ENCODE data around the gene KCNC1. TPM values are rescaled to one million over a fixed set of nuclear protein-coding genes. Genes with fewer than 3 reads are reported as not detected.

KCNC1 gene
- total RNA-seq, 1 donor from 2014 or later: not detected

DNA sequence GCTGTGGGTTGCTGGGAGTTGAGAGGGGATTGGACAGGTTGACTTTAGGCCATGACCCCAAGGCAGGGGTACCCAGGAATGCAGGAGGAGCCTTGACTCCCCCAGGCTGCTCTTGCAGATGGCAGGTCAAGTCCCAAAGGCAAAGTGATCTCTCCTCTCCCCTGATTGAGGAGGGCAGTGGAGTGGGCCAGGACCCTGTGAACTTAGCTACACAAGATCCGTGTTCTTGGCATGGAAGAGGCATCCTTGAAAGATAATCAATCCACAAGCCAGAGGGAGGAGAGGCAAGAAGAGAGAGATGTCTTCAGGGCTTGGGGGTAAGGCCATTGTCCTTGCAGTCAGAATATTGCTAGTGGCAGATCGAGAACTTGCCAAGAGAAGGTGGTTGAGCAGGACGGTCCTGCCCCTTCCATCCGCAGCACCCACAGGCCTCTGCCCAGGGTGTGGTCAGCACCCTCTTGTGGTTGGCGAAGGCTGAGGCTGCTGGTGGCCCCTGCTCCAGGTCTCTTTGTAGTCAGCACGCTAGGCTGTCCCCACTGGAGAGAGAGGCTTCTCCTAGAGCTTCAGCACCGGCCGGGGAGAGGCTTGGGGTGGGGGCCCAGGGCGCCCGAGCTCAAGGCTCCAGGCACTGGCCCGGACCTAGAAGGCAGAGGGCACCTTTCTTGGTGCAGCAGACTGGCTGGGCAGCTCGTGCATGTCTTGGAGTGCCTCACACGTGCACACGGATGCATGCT is 45.4 kb downstream of the KCNC1 start:
- no peak for DNase-seq (ENCODE audit: low read depth)
- Histone ChIP-seq H3K4me3 (ENCODE audit: low read depth, low read length) (no peak overlapping the region), H3K36me3 (ENCODE audit: control insufficient read depth, insufficient read depth, low read length) (no peaks in the 10 kb centered on the region), H3K27me3 (ENCODE audit: control insufficient read depth, insufficient read depth, low read length) (no peaks in the 10 kb centered on the region)
- TF ChIP-seq, protein P1, sequence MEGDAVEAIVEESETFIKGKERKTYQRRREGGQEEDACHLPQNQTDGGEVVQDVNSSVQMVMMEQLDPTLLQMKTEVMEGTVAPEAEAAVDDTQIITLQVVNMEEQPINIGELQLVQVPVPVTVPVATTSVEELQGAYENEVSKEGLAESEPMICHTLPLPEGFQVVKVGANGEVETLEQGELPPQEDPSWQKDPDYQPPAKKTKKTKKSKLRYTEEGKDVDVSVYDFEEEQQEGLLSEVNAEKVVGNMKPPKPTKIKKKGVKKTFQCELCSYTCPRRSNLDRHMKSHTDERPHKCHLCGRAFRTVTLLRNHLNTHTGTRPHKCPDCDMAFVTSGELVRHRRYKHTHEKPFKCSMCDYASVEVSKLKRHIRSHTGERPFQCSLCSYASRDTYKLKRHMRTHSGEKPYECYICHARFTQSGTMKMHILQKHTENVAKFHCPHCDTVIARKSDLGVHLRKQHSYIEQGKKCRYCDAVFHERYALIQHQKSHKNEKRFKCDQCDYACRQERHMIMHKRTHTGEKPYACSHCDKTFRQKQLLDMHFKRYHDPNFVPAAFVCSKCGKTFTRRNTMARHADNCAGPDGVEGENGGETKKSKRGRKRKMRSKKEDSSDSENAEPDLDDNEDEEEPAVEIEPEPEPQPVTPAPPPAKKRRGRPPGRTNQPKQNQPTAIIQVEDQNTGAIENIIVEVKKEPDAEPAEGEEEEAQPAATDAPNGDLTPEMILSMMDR (IDR thresholded peaks at IDR 0.05; ENCODE audit: insufficient read depth, low read length, poor library complexity, severe bottlenecking): no peak

DNA sequence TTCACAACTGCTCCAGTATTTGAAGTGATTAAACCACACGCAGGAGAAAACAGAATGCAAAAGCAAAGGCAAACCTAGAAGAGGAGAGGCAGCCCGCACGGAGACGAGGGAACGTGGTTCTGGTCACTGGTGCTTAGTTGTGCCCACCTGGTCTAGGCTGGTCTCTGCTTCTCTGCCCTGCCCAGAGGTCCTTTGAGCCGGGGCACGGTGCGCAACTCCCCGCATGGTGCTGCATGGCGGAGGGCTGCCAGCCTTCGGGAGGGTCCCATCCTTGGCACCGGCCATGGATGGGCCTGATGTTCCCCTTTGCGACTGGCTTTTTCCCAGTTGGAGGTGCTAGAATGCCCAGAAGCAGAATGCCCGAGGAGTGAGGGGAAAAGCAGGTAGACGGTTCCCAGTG is 46.1 kb downstream of the KCNC1 start:
- DNase-seq (ENCODE audit: low read depth): no peak
- Histone ChIP-seq H3K27me3 (ENCODE audit: control insufficient read depth, insufficient read depth, low read length) (no peaks in the 10 kb centered on the region), H3K36me3 (ENCODE audit: control insufficient read depth, insufficient read depth, low read length) (no peaks in the 10 kb centered on the region), H3K4me3 (ENCODE audit: low read depth, low read length) (no peak overlapping the region)
- TF ChIP-seq, protein P1 (IDR thresholded peaks at IDR 0.05; ENCODE audit: insufficient read depth, low read length, poor library complexity, severe bottlenecking): no peak

DNA sequence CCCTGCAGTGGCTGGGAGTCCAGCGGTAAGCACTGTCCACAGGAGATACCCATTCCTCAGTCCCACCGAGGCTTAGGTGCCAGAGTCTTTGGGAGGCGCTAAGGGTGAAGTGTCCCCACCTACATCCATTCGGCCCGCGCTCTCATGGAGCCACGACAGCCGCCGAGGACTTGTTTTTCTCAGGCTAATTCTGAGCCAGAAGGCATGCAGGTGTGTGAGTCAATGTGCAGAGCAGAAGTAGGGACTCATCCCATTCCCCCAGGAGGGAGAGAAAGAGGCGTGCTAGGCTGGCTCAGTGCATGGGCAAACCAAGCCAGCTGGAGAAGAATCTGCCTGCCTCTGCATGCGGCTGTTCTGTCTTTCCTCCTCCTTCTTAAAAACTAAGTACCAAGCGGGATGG is 46.6 kb downstream of the KCNC1 start:
- DNase-seq (ENCODE audit: low read depth): no peak
- H3K27me3 ChIP-seq (ENCODE audit: control insufficient read depth, insufficient read depth, low read length): no peaks in the 10 kb centered on the region
- TF ChIP-seq, protein P1 (IDR thresholded peaks at IDR 0.05; ENCODE audit: insufficient read depth, low read length, poor library complexity, severe bottlenecking): no peak
- H3K4me3 ChIP-seq (ENCODE audit: low read depth, low read length): no peak overlapping the region
- no peaks in the 10 kb centered on the region for H3K36me3 ChIP-seq (ENCODE audit: control insufficient read depth, insufficient read depth, low read length)

DNA sequence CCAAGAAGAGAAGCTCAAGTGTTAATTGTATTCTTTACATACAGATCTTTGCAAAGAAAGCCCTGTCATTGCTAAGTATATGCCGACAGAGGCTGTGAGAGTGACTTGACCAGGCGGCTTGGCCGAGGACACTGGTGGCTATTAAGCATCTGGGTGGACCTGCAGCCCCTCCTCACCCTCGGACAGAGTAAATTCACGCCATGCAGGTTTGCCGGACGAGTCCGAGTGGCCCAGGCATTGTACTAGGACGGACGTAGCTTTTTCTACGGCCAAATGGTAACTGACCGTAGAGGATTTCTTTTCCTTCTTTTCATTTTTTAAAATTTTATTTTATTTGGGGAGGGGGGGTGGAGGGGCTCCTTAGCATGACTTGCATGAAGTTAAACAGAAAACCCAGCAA is 47.0 kb downstream of the KCNC1 start:
- TF ChIP-seq, protein P1 (IDR thresholded peaks at IDR 0.05; ENCODE audit: insufficient read depth, low read length, poor library complexity, severe bottlenecking): no peak
- no peaks in the 10 kb centered on the region for H3K27me3 ChIP-seq (ENCODE audit: control insufficient read depth, insufficient read depth, low read length)
- no peak overlapping the region for H3K4me3 ChIP-seq (ENCODE audit: low read depth, low read length)
- no peaks in the 10 kb centered on the region for H3K36me3 ChIP-seq (ENCODE audit: control insufficient read depth, insufficient read depth, low read length)
- no peak for DNase-seq (ENCODE audit: low read depth)

DNA sequence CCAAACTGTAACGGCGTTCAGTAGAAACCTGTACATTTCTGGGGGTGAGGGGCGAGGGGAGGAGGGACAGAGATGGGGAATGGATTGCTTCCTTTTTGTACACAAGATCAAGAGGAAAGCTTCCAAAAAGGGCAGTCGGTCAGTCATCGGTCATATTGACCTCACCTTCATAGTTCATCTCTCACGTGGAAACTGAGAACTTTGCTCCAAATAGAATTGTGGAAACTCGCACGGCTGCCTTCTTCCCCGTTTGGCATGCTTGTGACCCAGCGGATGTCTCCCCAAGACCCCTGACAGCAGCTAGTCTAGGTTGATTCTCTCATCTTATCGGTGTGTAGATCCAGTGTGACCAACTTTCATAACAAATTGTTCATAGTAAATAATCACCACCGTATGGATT is 47.6 kb downstream of the KCNC1 start:
- no peak for DNase-seq (ENCODE audit: low read depth)
- TF ChIP-seq, protein P1 (IDR thresholded peaks at IDR 0.05; ENCODE audit: insufficient read depth, low read length, poor library complexity, severe bottlenecking): no peak
- no peaks in the 10 kb centered on the region for H3K27me3 ChIP-seq (ENCODE audit: control insufficient read depth, insufficient read depth, low read length)
- H3K4me3 ChIP-seq (ENCODE audit: low read depth, low read length): no peak overlapping the region
- H3K36me3 ChIP-seq (ENCODE audit: control insufficient read depth, insufficient read depth, low read length): no peaks in the 10 kb centered on the region

Data from kidney epithelial cell (primary cell).